Ectodermal cell (in vitro differentiated cells): ENCODE data around the gene AKAP8.
A peak's percentile ranks its signal among the peaks of the same experiment; 100 is the strongest.
"Not testable (repeated sequence)": the region's sequence is repeated elsewhere in the genome, so short reads cannot be mapped to it uniquely, and the experiment has no call there.

Experiments
- H3K27ac ChIP-seq: 2 replicates; pipeline ENCODE4 v1.7.0; 2013; ENCODE audit warnings: mild to moderate bottlenecking, low read depth, low read length; ENCODE audit not compliant: insufficient read depth, poor library complexity, severe bottlenecking
- H3K27me3 ChIP-seq: 2 replicates; pipeline ENCODE4 v1.7.0; 2013; ENCODE audit warnings: mild to moderate bottlenecking, low read length; ENCODE audit not compliant: insufficient read depth, control insufficient read depth, poor library complexity, severe bottlenecking
- H3K36me3 ChIP-seq: one replicate; pipeline ENCODE4 v1.7.0; 2013; ENCODE audit warnings: low read length; ENCODE audit not compliant: control insufficient read depth, insufficient read depth
- H3K4me1 ChIP-seq: one replicate; pipeline ENCODE4 v1.7.0; 2013; ENCODE audit warnings: low read length; ENCODE audit not compliant: control insufficient read depth, insufficient read depth
- H3K4me3 ChIP-seq: 2 replicates; pipeline ENCODE4 v1.7.0; 2013; ENCODE audit warnings: low read depth, low read length, control low read depth; ENCODE audit not compliant: insufficient read depth
- H3K9me3 ChIP-seq: 2 replicates; pipeline ENCODE4 v1.7.0; 2013; ENCODE audit warnings: mild to moderate bottlenecking, low read length, moderate library complexity; ENCODE audit not compliant: control insufficient read depth
- WGBS, 2 experiments: methylation state at CpG; one replicate each; pipeline ENCODE4 v1.1.7; 2013; ENCODE audit warnings: missing lambda C conversion rate in 2 of 2; 5-methylcytosine and 5-hydroxymethylcytosine counted together

AKAP8 gene

DNA sequence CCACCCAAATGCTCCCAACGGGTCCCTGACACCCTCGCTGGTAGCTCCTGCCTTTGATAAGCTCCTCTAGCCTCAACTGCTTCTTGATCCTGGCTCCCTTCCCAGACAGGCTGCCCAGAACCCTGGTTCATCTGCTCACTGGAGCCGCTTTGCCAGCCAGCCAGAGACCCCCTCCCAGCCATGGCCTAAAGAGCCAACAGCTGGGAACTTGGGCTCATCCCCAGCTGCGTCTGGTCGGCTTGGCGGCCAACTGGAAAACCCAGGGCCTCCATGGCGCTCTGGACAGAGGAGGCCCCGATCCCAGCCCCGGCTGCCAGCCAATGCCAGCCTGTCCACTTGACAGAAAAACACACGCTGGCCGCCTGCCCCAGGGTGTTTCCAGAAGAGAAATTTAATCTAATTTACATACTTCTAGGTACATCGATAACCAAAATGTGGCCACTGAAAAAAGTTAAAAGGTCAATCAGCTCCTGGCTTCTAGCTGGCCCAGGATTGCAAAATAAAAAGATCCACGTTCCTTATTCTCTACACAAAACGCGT lies 42.2 kb upstream of the AKAP8 start:
- Histone ChIP-seq H3K27ac (no peak overlapping the region), H3K36me3 (peaks cover 34% of the 10 kb centered on the region), H3K27me3 (no peaks in the 10 kb centered on the region), H3K4me1 (peaks cover 7% of the 10 kb centered on the region), H3K4me3 (no peak overlapping the region), H3K9me3 (no peaks in the 10 kb centered on the region)
- WGBS, 2 experiments, result 93% methylated on average over 13 to 15 of the region's 15 CpGs

DNA sequence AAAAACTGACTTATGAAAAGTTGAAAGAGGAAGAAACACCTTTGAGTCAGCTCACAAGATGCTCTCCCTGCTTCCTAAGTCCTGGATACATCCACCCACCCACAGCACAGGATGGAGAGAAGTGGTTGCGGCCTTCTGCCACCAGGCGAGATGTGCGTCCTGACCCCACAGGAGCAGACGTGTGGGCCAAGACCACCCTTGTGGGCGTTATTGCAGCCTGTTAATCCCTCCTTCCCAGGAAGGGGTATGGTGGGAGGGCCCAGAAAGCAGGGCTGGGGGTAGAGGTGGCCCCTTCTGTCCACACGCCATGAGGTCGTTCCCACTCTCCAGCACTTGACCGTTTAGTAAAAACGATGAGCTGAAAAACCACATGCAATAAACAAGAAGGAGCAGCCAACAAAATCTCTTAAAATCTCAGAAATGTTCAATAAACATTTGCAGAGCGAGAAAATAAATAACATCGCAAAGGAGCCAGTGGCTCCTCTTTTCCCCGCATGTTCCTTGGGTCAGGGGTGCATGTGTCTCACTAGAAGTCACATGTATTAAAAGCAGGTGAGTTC lies 41.6 kb upstream of the AKAP8 start:
- Histone ChIP-seq H3K4me1 (peaks cover 7% of the 10 kb centered on the region), H3K27me3 (no peaks in the 10 kb centered on the region), H3K9me3 (no peaks in the 10 kb centered on the region), H3K36me3 (peaks cover 28% of the 10 kb centered on the region), H3K4me3 (no peak overlapping the region), H3K27ac (no peak overlapping the region)
- 92 to 95% methylated on average over 12 of the region's 12 CpGs for WGBS, 2 experiments

DNA sequence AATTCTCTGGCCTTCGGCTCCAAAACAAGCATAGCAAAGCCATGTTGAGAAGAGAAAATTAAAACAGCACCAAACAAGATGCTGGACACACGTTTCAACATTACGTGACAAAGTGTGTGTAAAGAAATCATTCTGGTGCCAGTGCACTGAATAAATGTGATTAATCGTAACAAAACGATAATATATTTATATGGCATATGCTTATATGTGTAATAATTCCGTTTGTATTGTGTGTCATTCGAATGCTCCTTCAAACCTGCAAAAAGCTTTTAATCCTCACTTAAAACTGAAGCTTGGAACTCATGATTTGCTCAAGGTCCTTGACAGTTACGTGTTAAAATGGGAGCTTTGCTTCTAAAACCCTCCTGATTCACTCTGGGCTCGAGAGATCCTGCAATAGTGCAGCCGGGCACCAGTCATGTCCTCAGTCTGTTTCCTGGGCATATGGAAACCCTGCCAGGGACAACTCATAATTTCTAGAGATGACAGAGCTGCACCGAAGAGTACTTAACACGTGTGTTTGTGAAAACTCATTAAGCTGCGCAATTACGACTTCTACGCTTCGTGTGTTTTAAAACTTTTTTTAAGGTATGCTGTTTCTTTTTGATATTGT lies 39.9 kb upstream of the AKAP8 start:
- 68 to 71% methylated on average over 15 to 16 of the region's 16 CpGs for WGBS, 2 experiments
- Histone ChIP-seq H3K36me3 (peaks cover 22% of the 10 kb centered on the region), H3K27me3 (no peaks in the 10 kb centered on the region), H3K27ac (no peak overlapping the region), H3K4me1 (peaks cover 7% of the 10 kb centered on the region), H3K4me3 (no peak overlapping the region), H3K9me3 (no peaks in the 10 kb centered on the region)

DNA sequence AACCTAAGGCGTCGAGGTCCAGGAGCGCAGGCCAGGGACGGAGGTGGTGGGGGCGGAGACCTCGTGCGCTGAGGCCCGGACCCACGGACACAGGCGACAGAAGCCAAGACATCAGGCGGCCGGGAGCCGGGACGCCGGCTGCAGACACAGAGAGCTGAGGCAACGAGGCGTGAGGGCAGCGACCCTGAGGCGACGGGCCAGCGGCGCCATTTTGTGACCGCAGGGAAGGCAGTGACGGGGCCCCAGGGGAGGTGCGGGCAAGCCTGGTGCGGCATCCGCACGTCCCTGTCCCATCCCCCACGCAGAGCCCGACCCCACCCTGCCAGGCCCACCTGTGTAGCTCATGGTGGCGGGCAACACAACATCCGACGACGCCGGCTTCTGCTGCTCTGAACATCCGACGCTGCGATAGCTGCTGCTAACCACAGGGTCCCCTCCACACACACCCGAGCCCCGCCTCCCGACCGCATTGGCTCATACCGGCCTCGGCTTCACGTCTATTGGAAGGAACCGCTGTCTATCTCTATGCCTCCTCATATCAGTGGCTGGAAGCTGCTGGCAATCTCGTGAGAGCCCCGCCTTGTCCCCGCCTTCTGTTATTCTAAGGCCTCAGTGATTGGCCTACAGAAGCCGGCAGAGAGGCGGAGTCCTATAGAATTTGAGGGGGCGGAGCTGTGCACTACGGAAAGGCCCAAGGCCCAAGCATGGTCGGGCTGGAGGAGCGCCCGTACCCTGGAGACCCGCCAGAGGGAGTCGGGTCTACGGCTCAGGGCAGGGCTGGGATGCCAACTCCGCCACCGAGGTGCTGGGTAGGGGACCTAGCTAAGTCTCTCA lies 39.2 kb upstream of the AKAP8 start, which contains the start of gene AKAP8L:
AKAP8L (minus strand) TSS at position 410 of the 834 bp plus-strand sequence; CDS start at position 345, 65 bp downstream.
- Histone ChIP-seq H3K9me3 (no peaks in the 10 kb centered on the region), H3K4me1 (peaks cover 7% of the 10 kb centered on the region), H3K27ac (peak within 1 kb of the TSS; percentile 12), H3K4me3 (peak within 1 kb of the TSS; percentile 91), H3K27me3 (no peaks in the 10 kb centered on the region), H3K36me3 (peaks cover 15% of the 10 kb centered on the region)
- 0 to 1% methylated on average over 61 of the region's 61 CpGs for WGBS, 2 experiments

DNA sequence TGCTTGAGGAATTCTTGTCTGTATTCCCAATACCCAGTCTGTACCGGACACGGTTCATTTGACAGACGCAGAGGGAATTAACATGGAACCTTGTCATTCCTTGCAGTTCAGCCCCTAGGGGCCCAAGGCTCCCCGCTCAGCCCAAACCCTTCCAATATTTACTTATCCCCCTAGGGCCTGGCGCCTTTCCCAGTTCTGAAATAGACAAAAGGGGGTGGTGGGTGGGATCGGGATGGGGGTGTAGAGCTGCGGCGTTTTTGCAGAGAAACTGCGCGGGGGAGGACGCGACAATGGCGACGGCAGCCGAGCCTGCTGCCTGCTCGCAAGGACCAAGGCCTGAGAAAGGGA lies 38.6 kb upstream of the AKAP8 start:
- no peaks in the 10 kb centered on the region for H3K9me3 ChIP-seq
- no peaks in the 10 kb centered on the region for H3K27me3 ChIP-seq
- WGBS, 2 experiments, result 0 to 1% methylated on average over 14 to 16 of the region's 16 CpGs
- H3K4me3 ChIP-seq, result peak overlapping the region; percentile 91
- peaks cover 9% of the 10 kb centered on the region for H3K36me3 ChIP-seq
- peaks cover 7% of the 10 kb centered on the region for H3K4me1 ChIP-seq
- peak overlapping the region; percentile 12 for H3K27ac ChIP-seq

DNA sequence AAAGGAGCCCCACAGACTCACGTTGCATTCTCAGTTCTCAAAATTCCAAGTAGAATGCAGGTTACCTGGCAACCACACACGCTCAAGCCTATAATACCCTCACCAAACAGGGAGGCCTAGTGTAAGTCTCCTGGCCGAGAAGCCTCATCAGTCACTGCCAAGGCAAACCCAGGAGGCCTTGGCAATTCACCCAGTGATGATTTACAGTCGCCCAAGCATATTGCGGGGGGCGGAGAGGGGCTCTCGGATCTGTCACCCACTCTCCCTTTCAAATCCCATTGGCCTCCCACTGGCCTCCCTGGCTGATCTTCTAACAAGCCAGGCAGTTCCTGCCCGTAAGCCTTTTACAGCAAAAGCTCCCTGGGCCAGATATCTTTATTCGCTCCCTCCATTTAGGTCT lies 38.1 kb upstream of the AKAP8 start:
- H3K9me3 ChIP-seq, result no peaks in the 10 kb centered on the region
- peaks cover 5% of the 10 kb centered on the region for H3K36me3 ChIP-seq
- H3K27ac ChIP-seq, result no peak overlapping the region
- H3K27me3 ChIP-seq, result no peaks in the 10 kb centered on the region
- 42 to 45% methylated on average over 9 of the region's 9 CpGs for WGBS, 2 experiments
- H3K4me3 ChIP-seq, result peak overlapping the region; percentile 91
- peaks cover 7% of the 10 kb centered on the region for H3K4me1 ChIP-seq

DNA sequence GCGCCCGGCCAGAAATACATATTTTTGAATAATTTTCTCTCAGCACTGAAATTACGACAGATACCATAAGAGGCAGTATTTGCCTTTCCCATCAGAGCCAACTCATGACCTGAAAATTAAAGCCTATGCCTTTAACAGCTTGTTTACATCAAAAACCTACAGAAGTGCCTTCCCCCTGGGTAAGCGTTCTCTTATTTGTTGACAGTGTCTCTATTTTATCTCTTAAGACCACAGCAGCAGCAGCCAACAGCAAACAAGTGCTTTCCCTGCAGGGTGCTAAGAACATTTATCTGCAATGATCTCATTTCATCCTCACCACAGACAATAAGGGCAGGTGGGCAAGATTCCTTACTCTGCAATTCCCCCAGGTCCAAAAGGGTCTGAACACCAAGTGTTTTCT lies 33.2 kb upstream of the AKAP8 start:
- no peaks in the 10 kb centered on the region for H3K36me3 ChIP-seq
- no peaks in the 10 kb centered on the region for H3K9me3 ChIP-seq
- H3K4me1 ChIP-seq, result peaks cover 7% of the 10 kb centered on the region
- H3K4me3 ChIP-seq, result no peak overlapping the region
- 94 to 96% methylated on average over 4 of the region's 4 CpGs for WGBS, 2 experiments
- no peak overlapping the region for H3K27ac ChIP-seq
- no peaks in the 10 kb centered on the region for H3K27me3 ChIP-seq

DNA sequence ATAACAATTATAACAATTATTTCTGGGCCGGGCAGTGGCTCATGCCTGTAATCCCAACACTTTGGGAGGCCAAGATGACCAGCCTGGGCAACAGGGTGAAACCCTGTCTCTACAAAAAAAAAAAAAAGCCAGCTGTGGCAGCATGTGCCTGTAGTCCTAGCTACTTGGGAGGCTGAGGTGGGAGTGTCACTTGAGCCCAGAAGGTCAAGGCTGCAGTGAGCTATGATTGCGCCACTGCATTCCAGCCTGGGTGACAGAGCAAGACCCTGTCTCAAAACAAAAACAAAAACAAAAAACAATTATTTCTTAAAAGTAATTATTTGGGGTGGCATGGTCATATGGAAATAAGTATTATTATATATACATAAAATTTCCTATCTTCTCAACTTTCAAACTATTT lies 31.8 kb upstream of the AKAP8 start:
- H3K36me3 ChIP-seq, H3K27me3 ChIP-seq, H3K9me3 ChIP-seq, H3K4me3 ChIP-seq, H3K27ac ChIP-seq, H3K4me1 ChIP-seq: not testable (repeated sequence)
- WGBS, 2 experiments, result 93 to 94% methylated on average over 2 of the region's 2 CpGs

DNA sequence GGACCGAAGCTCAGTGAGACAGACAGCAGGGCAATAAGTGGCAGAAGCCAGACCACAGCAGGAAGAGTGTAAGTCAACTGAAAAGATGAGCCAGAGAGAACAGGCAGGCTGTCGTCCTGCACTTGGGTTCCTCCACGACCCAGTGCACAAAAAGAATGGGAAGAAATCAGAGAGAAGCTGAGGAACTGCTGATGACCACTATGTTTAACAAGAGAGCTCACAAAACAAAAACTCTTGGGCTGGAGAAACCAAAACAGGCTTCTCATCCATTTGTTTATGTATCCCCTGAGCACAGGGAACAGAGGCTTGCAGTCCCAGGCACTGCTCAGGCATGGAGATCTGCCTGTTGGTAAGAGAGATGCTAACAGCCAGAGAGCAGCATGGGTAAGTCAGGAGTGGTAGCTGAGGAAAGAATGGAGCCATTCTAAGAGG lies 25.2 kb upstream of the AKAP8 start:
- Histone ChIP-seq H3K9me3 (no peaks in the 10 kb centered on the region), H3K4me1 (no peaks in the 10 kb centered on the region), H3K27ac (no peak overlapping the region), H3K27me3 (no peaks in the 10 kb centered on the region), H3K36me3 (peaks cover 8% of the 10 kb centered on the region), H3K4me3 (no peak overlapping the region)
- WGBS, 2 experiments, result 76 to 78% methylated on average over 3 of the region's 3 CpGs

DNA sequence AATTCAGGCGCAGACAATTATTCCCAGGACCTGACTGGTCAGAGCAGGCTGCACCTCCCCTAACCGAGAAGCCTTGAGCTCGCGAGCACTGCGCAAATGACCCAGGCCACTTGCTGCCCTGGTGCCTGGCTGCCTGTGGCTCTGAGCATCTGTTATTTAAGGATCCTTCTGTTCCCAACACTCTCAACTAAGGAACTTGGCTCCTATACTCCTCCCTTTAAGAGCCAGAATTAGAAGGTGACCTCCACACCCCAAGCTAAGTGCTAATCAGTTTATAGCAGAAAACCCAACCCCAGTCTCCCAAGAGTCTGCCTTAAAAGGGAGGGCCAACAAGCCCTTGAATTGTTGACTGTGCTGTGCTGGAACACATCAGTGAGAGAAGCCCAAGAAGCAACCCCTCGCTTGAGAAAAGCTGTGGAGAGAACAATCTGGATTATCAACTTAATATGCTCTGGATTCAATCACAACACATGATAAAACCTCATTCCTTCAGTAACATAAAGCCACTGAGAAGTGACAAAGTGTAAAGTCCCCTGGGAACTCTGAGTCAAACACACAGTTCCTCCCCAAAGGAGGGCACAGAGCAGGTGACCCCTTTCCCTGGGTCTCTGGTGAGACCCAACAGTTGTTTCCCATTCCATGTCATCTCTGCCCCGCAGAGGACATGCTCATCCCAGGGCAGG lies 24.7 kb upstream of the AKAP8 start:
- Histone ChIP-seq H3K27ac (no peak overlapping the region), H3K4me3 (no peak overlapping the region), H3K36me3 (peaks cover 11% of the 10 kb centered on the region), H3K4me1 (no peaks in the 10 kb centered on the region), H3K27me3 (no peaks in the 10 kb centered on the region), H3K9me3 (no peaks in the 10 kb centered on the region)
- WGBS, 2 experiments, result 94 to 95% methylated on average over 7 of the region's 7 CpGs
